HCT116 (cell line): ENCODE measurements around the gene C1orf52. TPM values are rescaled to one million over a fixed set of nuclear protein-coding genes. Genes with fewer than 3 reads are reported as not detected.

Source experiments
- ATAC-seq: fragments of 200-7000 bp; cut with Tn5 transposase; 2 replicates; pipeline ENCODE4 v1.9.1; 2020; ENCODE audit warnings: mild to moderate bottlenecking, moderate library complexity
- BruUV-seq: library from RNA; stranded (reverse); fragments of 400-500 nt; replicated peaks from 2 replicates; lab custom pipeline; 2021; lab: Mats Ljungman, UMichigan
- CTCF ChIA-PET: fragments of 300-600 bp; sonication (Branson Sonifier 250); formaldehyde crosslinking; loops from one replicate; lab custom pipeline; 2021; ENCODE audit warnings: antibody characterized with exemption; lab: Charles Lee
- POLR2A ChIA-PET: fragments of 300-600, 350-600 bp; sonication (Branson Sonifier 250); formaldehyde crosslinking; loops from one replicate; lab custom pipeline; 2021; ENCODE audit warnings: antibody characterized with exemption; lab: Charles Lee
- RAD21 ChIA-PET, 2 experiments: fragments of 300-600 bp; sonication (Branson Sonifier 250); formaldehyde crosslinking; loops; one replicate each; lab custom pipeline; 2023; ENCODE audit warnings: low total read pairs in 2 of 2; ENCODE audit not compliant: uncharacterized antibody in 2 of 2, unreplicated experiment in 2 of 2, low non-redundant PET in 1 of 2; lab: Charles Lee
- DNase-seq: peaks from one replicate; pipeline ENCODE4 v3.0.0-alpha.2; 2010; ENCODE audit warnings: low read depth, low spot score
- H2AFZ ChIP-seq: fragments of 200-600 bp; shearing (Covaris generic), sonication (generic); 2 replicates; pipeline ENCODE4 v1.6.1; 2017; ENCODE audit warnings: low read depth, mixed run types, mixed read lengths, antibody characterized with exemption, low read length; ENCODE audit not compliant: poor library complexity, severe bottlenecking
- H3K27ac ChIP-seq: 2 replicates; pipeline ENCODE4 v1.5.1; 2012; ENCODE audit warnings: low read depth, low read length
- H3K27me3 ChIP-seq: fragments of 200-600 bp; sonication (generic); 2 replicates; pipeline ENCODE4 v1.6.1; 2016; ENCODE audit warnings: mixed run types, low read length, mixed read lengths; ENCODE audit not compliant: insufficient read depth
- H3K36me3 ChIP-seq, 2 experiments: fragments of 200-500 bp in 1 of 2; fragments of 200-600 bp in 1 of 2; sonication (Bioruptor generic) in 1 of 2; sonication (generic) in 1 of 2; 2 replicates each; pipeline versions ENCODE4 v1.5.1 to v1.6.1; 2014 to 2016; ENCODE audit warnings: low read length in 2 of 2, inconsistent platforms in 1 of 2, mixed read lengths in 1 of 2, mixed run types in 1 of 2; ENCODE audit not compliant: insufficient read depth in 2 of 2, control insufficient read depth in 1 of 2
- H3K4me1 ChIP-seq, 2 experiments: fragments of 200-600 bp in 1 of 2; sonication (generic) in 1 of 2; 2 replicates each; pipeline versions ENCODE4 v1.5.1 to v1.6.1; 2012 to 2017; ENCODE audit warnings: low read length in 2 of 2, inconsistent platforms in 1 of 2, mild to moderate bottlenecking in 1 of 2, mixed read lengths in 1 of 2, mixed run types in 1 of 2, moderate library complexity in 1 of 2; ENCODE audit not compliant: insufficient read depth in 2 of 2, control insufficient read depth in 1 of 2
- H3K4me2 ChIP-seq: fragments of 200-600 bp; sonication (generic); 2 replicates; pipeline ENCODE4 v1.6.1; 2017; ENCODE audit warnings: mixed run types, low read length, mixed read lengths
- H3K4me3 ChIP-seq, 2 experiments: fragments of 200-600 bp in 1 of 2; sonication (generic) in 1 of 2; replicated peaks in 1 of 2; 2 replicates each; pipeline ENCODE4 v1.5.1; 2011 to 2016; ENCODE audit warnings: low read length in 2 of 2, control low read depth in 1 of 2, low read depth in 1 of 2, mild to moderate bottlenecking in 1 of 2, mixed read lengths in 1 of 2, mixed run types in 1 of 2
- H3K79me2 ChIP-seq: fragments of 200-600 bp; sonication (generic); 2 replicates; pipeline ENCODE4 v1.6.1; 2017; ENCODE audit warnings: mild to moderate bottlenecking, mixed run types, low read length, moderate library complexity, mixed read lengths; ENCODE audit not compliant: insufficient read depth
- H3K9ac ChIP-seq: fragments of 200-600 bp; sonication (generic); 2 replicates; pipeline ENCODE4 v1.6.1; 2016; ENCODE audit warnings: low read length, mixed read lengths
- H3K9me2 ChIP-seq: fragments of 200-600 bp; sonication (generic), shearing (Covaris generic); 2 replicates; pipeline ENCODE4 v1.6.1; 2017; ENCODE audit warnings: mixed run types, mild to moderate bottlenecking, moderate library complexity; ENCODE audit not compliant: insufficient read depth
- H3K9me3 ChIP-seq, 2 experiments: fragments of 200-500 bp in 1 of 2; fragments of 200-600 bp in 1 of 2; sonication (Bioruptor generic) in 1 of 2; sonication (generic) in 1 of 2; 2 replicates each; pipeline ENCODE4 v1.6.1; 2014 to 2017; ENCODE audit warnings: low read length in 2 of 2, mixed read lengths in 2 of 2, inconsistent platforms in 1 of 2, low read depth in 1 of 2, mild to moderate bottlenecking in 1 of 2, mixed run types in 1 of 2, moderate library complexity in 1 of 2; ENCODE audit not compliant: control insufficient read depth in 1 of 2, insufficient read depth in 1 of 2
- H4K20me1 ChIP-seq: fragments of 200-600 bp; sonication (generic), shearing (Covaris generic); 2 replicates; pipeline ENCODE4 v1.6.1; 2017; ENCODE audit warnings: mixed run types, mild to moderate bottlenecking, moderate library complexity; ENCODE audit not compliant: insufficient read depth
- ATF3 ChIP-seq: IDR thresholded peaks from 2 replicates; pipeline ENCODE4 v1.6.1; 2012
- CEBPB ChIP-seq: IDR thresholded peaks from 2 replicates; pipeline ENCODE4 v1.6.1; 2012; ENCODE audit warnings: low read depth
- CTCF ChIP-seq, 3 experiments: fragments of 200-600 bp in 1 of 3; sonication (generic) in 1 of 3; IDR thresholded peaks in 2 of 3; conservative IDR thresholded peaks in 1 of 3; 2 replicates each; pipeline ENCODE4 v1.5.1; 2012 to 2017; ENCODE audit warnings: low read depth in 2 of 3, low read length in 2 of 3, antibody characterized with exemption in 1 of 3, borderline replicate concordance in 1 of 3, control low read depth in 1 of 3, mild to moderate bottlenecking in 1 of 3, mixed read lengths in 1 of 3, mixed run types in 1 of 3, moderate library complexity in 1 of 3; ENCODE audit not compliant: insufficient read depth in 1 of 3
- ELF1 ChIP-seq: IDR thresholded peaks from 2 replicates; pipeline ENCODE4 v1.6.1; 2012; ENCODE audit warnings: low read depth, borderline replicate concordance
- EZH2 ChIP-seq: fragments of 200-600 bp; sonication (generic); IDR thresholded peaks from 2 replicates; pipeline ENCODE4 v1.6.1; 2017; ENCODE audit warnings: antibody characterized with exemption, mixed run types
- EZH2phosphoT487 ChIP-seq: fragments of 200-600 bp; IDR thresholded peaks from 2 replicates; pipeline ENCODE4 v1.6.1; 2018; ENCODE audit warnings: antibody characterized with exemption, borderline replicate concordance
- FOSL1 ChIP-seq: IDR thresholded peaks from 2 replicates; pipeline ENCODE4 v1.6.1; 2012; ENCODE audit warnings: low read depth
- JUND ChIP-seq: IDR thresholded peaks from 2 replicates; pipeline ENCODE4 v1.6.1; 2012
- POLR2A ChIP-seq: IDR thresholded peaks from 2 replicates; pipeline ENCODE4 v1.7.0; 2011; ENCODE audit warnings: borderline replicate concordance; ENCODE audit not compliant: insufficient read depth, insufficient read length; ENCODE audit errors: extremely low read depth
- POLR2AphosphoS5 ChIP-seq: IDR thresholded peaks from 2 replicates; pipeline ENCODE4 v1.6.1; 2011; ENCODE audit warnings: mild to moderate bottlenecking, low read depth, low read length, moderate library complexity
- RAD21 ChIP-seq: IDR thresholded peaks from 2 replicates; pipeline ENCODE4 v1.6.1; 2012; ENCODE audit warnings: low read depth, mild to moderate bottlenecking
- REST ChIP-seq: IDR thresholded peaks from 2 replicates; pipeline ENCODE4 v1.6.1; 2012; ENCODE audit warnings: low read depth
- SIN3A ChIP-seq: IDR thresholded peaks from 2 replicates; pipeline ENCODE4 v1.6.1; 2012; ENCODE audit warnings: low read depth
- SP1 ChIP-seq: IDR thresholded peaks from 2 replicates; pipeline ENCODE4 v1.6.1; 2012; ENCODE audit warnings: low read depth
- ZFX ChIP-seq: fragments of 450-650 bp; IDR thresholded peaks from 2 replicates; pipeline ENCODE4 v1.6.1; 2017
- ZNF274 ChIP-seq: fragments of 200-500 bp; sonication (Bioruptor generic); IDR thresholded peaks from 2 replicates; pipeline ENCODE4 v1.6.1; 2014; ENCODE audit warnings: mild to moderate bottlenecking, low read depth, low read length, inconsistent platforms
- intact Hi-C: fragments of 100-400 bp; cut with micrococcal nuclease; formaldehyde crosslinking; loops from 2 replicates; pipeline ENCODE4 v1.10.0; 2022
- total RNA-seq: library from RNA; stranded (reverse); gene quantifications from one replicate; pipeline ENCODE4 v1.2.1, GENCODE V29; 2021; ENCODE audit not compliant: unreplicated experiment

Gene C1orf52
- total RNA-seq, 1 experiment from 2014 or later, result 23.3 TPM

- POLR2A ChIA-PET, result no interaction called here
- ATAC-seq (no peak), DNase-seq (no peak)
- Histone ChIP-seq H3K9me3 (no peaks in the 10 kb centered on the region), H4K20me1 (no peaks in the 10 kb centered on the region), H3K27ac (peak overlapping the region; percentile 58), H3K4me2 (peak overlapping the region; percentile 63), H2AFZ (no peak overlapping the region), H3K36me3 (no peaks in the 10 kb centered on the region), H3K9me2 (no peaks in the 10 kb centered on the region), H3K79me2 (peaks cover 16% of the 10 kb centered on the region), H3K9ac (peak overlapping the region; percentile 35), H3K4me1 (peaks cover 23 to 61% of the 10 kb centered on the region in 2 experiments), H3K27me3 (no peaks in the 10 kb centered on the region), H3K4me3 (no peak overlapping the region)
- CTCF ChIA-PET, result no interaction called here
- RAD21 ChIA-PET, result no interaction called here
- BruUV-seq, result no TSS peak
- intact Hi-C loops, result no loop called here
- TF ChIP-seq JUND, result no peak
- no peak for TF ChIP-seq ZNF274
- no peak for TF ChIP-seq EZH2
- 0 out of 6 replicates have a peak, but pooled peaks of 1 of the 3 experiments have one; percentile 7 for TF ChIP-seq CTCF (IDR thresholded peaks at IDR 0.05 in 2 of 3, conservative IDR thresholded peaks at IDR 0.05 in 1 of 3; ENCODE audit: borderline replicate concordance in 1 of 3, insufficient read depth in 1 of 3, low read depth in 2 of 3, low read length in 2 of 3)
These were observed 20.1 kb upstream of the C1orf52 start for GRCh38 chr1:85279458-85280080.

- H3K4me3 ChIP-seq, result peak overlapping the region in 1 of 2 experiments; percentile 1; a peak in 1 of 4 replicates
- ATAC-seq, result no peak
- peaks cover 23% of the 10 kb centered on the region for H3K79me2 ChIP-seq
- no peak overlapping the region for H2AFZ ChIP-seq
- peak; percentile 87 for DNase-seq
- CTCF ChIA-PET, result no interaction called here
- RAD21 ChIA-PET, result no interaction called here
- intact Hi-C loops, result no loop called here
- H3K36me3 ChIP-seq, result no peaks in the 10 kb centered on the region
- H3K4me1 ChIP-seq, result peaks cover 23 to 61% of the 10 kb centered on the region in 2 experiments
- H3K9ac ChIP-seq, result peak overlapping the region; percentile 35
- peak overlapping the region; percentile 63 for H3K4me2 ChIP-seq
- H3K27ac ChIP-seq, result peak overlapping the region; percentile 58
- H3K27me3 ChIP-seq, result no peaks in the 10 kb centered on the region
- no peaks in the 10 kb centered on the region for H3K9me3 ChIP-seq
- POLR2A ChIA-PET, result no interaction called here
- H4K20me1 ChIP-seq, result no peaks in the 10 kb centered on the region
- H3K9me2 ChIP-seq, result no peaks in the 10 kb centered on the region
- no TSS peak for BruUV-seq
- TF ChIP-seq CEBPB (peak; percentile 43; the same call in 1 of the 2 replicates), JUND (peak; percentile 90), POLR2A (no peak), SP1 (peak; percentile 83), ZFX (no peak), RAD21 (no peak), EZH2phosphoT487 (no peak), ATF3 (no peak), FOSL1 (peak; percentile 95), POLR2AphosphoS5 (peak; percentile 70), ZNF274 (no peak), REST (no peak), SIN3A (peak; percentile 81), ELF1 (no peak)
These were observed 19.4 kb upstream of the C1orf52 start for GRCh38 chr1:85278853-85279314.
